ENCODE data around the gene RALY. TPM values are rescaled to one million over a fixed set of nuclear protein-coding genes. Genes with fewer than 3 reads are reported as not detected.

RALY gene
- total and polyA plus RNA-seq, 2 of the 4 experiments (the other 2 are of a cell fraction): 46.2 to 115 TPM

- H2AFZ ChIP-seq (replicated peaks; ENCODE audit: low read length, poor library complexity): no peak overlapping the region
- peak overlapping the region; percentile 96 for H2BK120ac ChIP-seq (ENCODE audit: low read depth, low read length)
- 80% methylated on average over 1 of the region's 7 CpGs; no CpG with 5 or more reads in 1 of the 2 experiments for WGBS, 2 experiments (ENCODE audit: extremely low coverage in 2 of 2, insufficient read length in 1 of 2)
- peaks cover 32% of the 10 kb centered on the region for H3K4me1 ChIP-seq (ENCODE audit: control insufficient read depth, insufficient read depth, low read length)
- DNase-seq (peak; percentile 73), ATAC-seq (ENCODE audit: low read depth) (peak; percentile 28)
- peak overlapping the region; percentile 89 for H3K14ac ChIP-seq (replicated peaks; ENCODE audit: low read depth, low read length)
- peaks cover 31% of the 10 kb centered on the region for H3K9me1 ChIP-seq (ENCODE audit: insufficient read depth, low read length)
- dilution Hi-C loops (cut with HindIII; ENCODE audit: low sequenced_read_pairs, unreplicated experiment) (no loop called here), intact Hi-C loops (cut with micrococcal nuclease) (no loop called here), in situ Hi-C loops (cut with MboI; ENCODE audit: low sequenced_read_pairs) (no loop called here)
- peak overlapping the region; percentile 31; the same call in 1 of the 2 replicates for H3K9ac ChIP-seq (ENCODE audit: low read depth, low read length)
- peak overlapping the region; percentile 92 for H3K27ac ChIP-seq (ENCODE audit: insufficient read depth, low read length)
- H3K4me3 ChIP-seq (ENCODE audit: insufficient read depth, low read depth, low read length): no peak overlapping the region
- H4K20me1 ChIP-seq (ENCODE audit: insufficient read depth, low read length): peaks cover 88% of the 10 kb centered on the region
- H3K36me3 ChIP-seq (ENCODE audit: control insufficient read depth, insufficient read depth, low read length): peaks cover 1% of the 10 kb centered on the region; the same call in 1 of the 2 replicates
- TF ChIP-seq RAD21 (IDR thresholded peaks at IDR 0.05; ENCODE audit: low read length) (no peak), SMC3 (IDR thresholded peaks at IDR 0.05; ENCODE audit: low read depth, low read length) (no peak), CTCF (conservative IDR thresholded peaks at IDR 0.05; ENCODE audit: low read depth, low read length) (no peak), BHLHE40 (IDR thresholded peaks at IDR 0.05; ENCODE audit: low read depth, low read length) (no peak), MAFK (IDR thresholded peaks at IDR 0.05; ENCODE audit: low read depth, low read length) (no peak), NFE2L2 (IDR thresholded peaks at IDR 0.05; ENCODE audit: low read depth, low read length) (no peak), CEBPB (IDR thresholded peaks at IDR 0.05; ENCODE audit: low read depth, low read length) (peak; percentile 79), MAZ (IDR thresholded peaks at IDR 0.05; ENCODE audit: borderline replicate concordance, low read depth, low read length) (no peak), FOS (IDR thresholded peaks at IDR 0.05; ENCODE audit: low read depth, low read length) (no peak)
- peak overlapping the region; percentile 93 for H3K4ac ChIP-seq (ENCODE audit: low read depth, low read length)
- peak overlapping the region in 1 of 2 experiments; percentile 75; a peak in 3 of 4 replicates for H4K8ac ChIP-seq (ENCODE audit: low read depth in 2 of 2, low read length in 2 of 2)
- H3K56ac ChIP-seq (ENCODE audit: extremely low read depth, insufficient read depth, low read length): peak overlapping the region; percentile 57; the same call in 1 of the 2 replicates
- ChIA-PET CTCF (no interaction called here), POLR2A (ENCODE audit: unreplicated experiment) (no interaction called here)
- BruUV-seq (replicated peaks): no TSS peak
- peak overlapping the region; percentile 81 for H3K4me2 ChIP-seq (ENCODE audit: low read depth, low read length)
- H3K27me3 ChIP-seq (ENCODE audit: control insufficient read depth, insufficient read depth, low read length): no peaks in the 10 kb centered on the region
- peak overlapping the region; percentile 85 for H4K5ac ChIP-seq (ENCODE audit: low read depth, low read length)
- H3K23ac ChIP-seq (ENCODE audit: low read depth, low read length): peak overlapping the region; percentile 70
- peak overlapping the region; percentile 84 for H3K18ac ChIP-seq (ENCODE audit: low read depth, low read length)
- no peaks in the 10 kb centered on the region for H3K9me3 ChIP-seq (ENCODE audit: control insufficient read depth, insufficient read depth, low read length)
- H2BK20ac ChIP-seq (ENCODE audit: low read depth, low read length): peak overlapping the region; percentile 67
- H4K91ac ChIP-seq (ENCODE audit: insufficient read depth, low read depth, low read length): peak overlapping the region; percentile 92
- peak overlapping the region; percentile 95 for H2BK5ac ChIP-seq (ENCODE audit: low read depth, low read length, poor library complexity, severe bottlenecking)
- H2BK15ac ChIP-seq (ENCODE audit: low read depth, low read length): peak overlapping the region; percentile 56; the same call in 1 of the 3 replicates
- peak overlapping the region; percentile 58 for H2AK9ac ChIP-seq (replicated peaks; ENCODE audit: low read depth, low read length, poor library complexity)
- peak overlapping the region; percentile 60 for H2AK5ac ChIP-seq (ENCODE audit: low read depth, low read length)
- peaks cover 20 to 85% of the 10 kb centered on the region in 2 experiments for H3K79me1 ChIP-seq (ENCODE audit: low read depth in 1 of 2, low read length in 2 of 2)
These were observed 5.4 kb downstream of the RALY start for GRCh38 chr20:33999025-33999649.

All from IMR-90 (cell line).